T-helper 1 cell (primary cell): ENCODE results near the gene KIFAP3.
"Not testable (repeated sequence)": the region's sequence is repeated elsewhere in the genome, so short reads cannot be mapped to it uniquely, and the experiment has no call there.

Source experiments
- DNase-seq, 5 donors: peaks; one replicate each; pipeline ENCODE4 v3.0.0-alpha.2; 2012 to 2020

KIFAP3 gene

GRCh38 chr1:170063109-170063826, 11.2 kb downstream of the KIFAP3 start:
- no peak for DNase-seq

GRCh38 chr1:170061676-170062075, 12.8 kb downstream of the KIFAP3 start:
- DNase-seq, result not testable (repeated sequence)

- DNase-seq, result not testable (repeated sequence)
Measured at GRCh38 chr1:170060015-170060520, 14.4 kb downstream of the KIFAP3 start.

- no peak for DNase-seq
Measured at GRCh38 chr1:170049176-170049800, 25.2 kb downstream of the KIFAP3 start.

- no peak for DNase-seq
Measured at GRCh38 chr1:170048515-170048914, 26.0 kb downstream of the KIFAP3 start.

GRCh38 chr1:170044187-170044586, 30.3 kb downstream of the KIFAP3 start:
- no peak for DNase-seq

- DNase-seq, result no peak
Measured at GRCh38 chr1:170041423-170042192, 32.9 kb downstream of the KIFAP3 start.

- no peak for DNase-seq
Measured at GRCh38 chr1:170032531-170033280, 41.8 kb downstream of the KIFAP3 start.

- DNase-seq, result no peak
Measured at GRCh38 chr1:170030212-170030611, 44.3 kb downstream of the KIFAP3 start.

- no peak for DNase-seq
Measured at GRCh38 chr1:170027760-170028159, 46.7 kb downstream of the KIFAP3 start.

GRCh38 chr1:170020859-170021258, 53.6 kb downstream of the KIFAP3 start:
- no peak for DNase-seq

GRCh38 chr1:170017478-170017877, 57.0 kb downstream of the KIFAP3 start:
- DNase-seq, result no peak

- DNase-seq, result no peak
Measured at GRCh38 chr1:170012920-170013319, 61.6 kb downstream of the KIFAP3 start.

GRCh38 chr1:170010443-170010842, 64.1 kb downstream of the KIFAP3 start:
- peak in 2 of 5 donors; percentile 6 to 7 for DNase-seq

- no peak for DNase-seq
Measured at GRCh38 chr1:170009551-170009950, 64.9 kb downstream of the KIFAP3 start.

GRCh38 chr1:170008745-170009144, 65.8 kb downstream of the KIFAP3 start:
- not testable (repeated sequence) for DNase-seq

GRCh38 chr1:170003270-170003835, 71.1 kb downstream of the KIFAP3 start:
- not testable (repeated sequence) for DNase-seq

- DNase-seq, result no peak
Measured at GRCh38 chr1:170001266-170001665, 73.2 kb downstream of the KIFAP3 start.

GRCh38 chr1:169999761-170000160, 74.7 kb downstream of the KIFAP3 start:
- DNase-seq, result no peak

GRCh38 chr1:169999331-169999741, 75.2 kb downstream of the KIFAP3 start:
- DNase-seq, result no peak

- DNase-seq, result no peak
Measured at GRCh38 chr1:169995993-169996392, 78.5 kb downstream of the KIFAP3 start.

- DNase-seq, result no peak
Measured at GRCh38 chr1:169989246-169989645, 85.2 kb downstream of the KIFAP3 start.
